Measurements from ENCODE around the gene NADK2.

DNA sequence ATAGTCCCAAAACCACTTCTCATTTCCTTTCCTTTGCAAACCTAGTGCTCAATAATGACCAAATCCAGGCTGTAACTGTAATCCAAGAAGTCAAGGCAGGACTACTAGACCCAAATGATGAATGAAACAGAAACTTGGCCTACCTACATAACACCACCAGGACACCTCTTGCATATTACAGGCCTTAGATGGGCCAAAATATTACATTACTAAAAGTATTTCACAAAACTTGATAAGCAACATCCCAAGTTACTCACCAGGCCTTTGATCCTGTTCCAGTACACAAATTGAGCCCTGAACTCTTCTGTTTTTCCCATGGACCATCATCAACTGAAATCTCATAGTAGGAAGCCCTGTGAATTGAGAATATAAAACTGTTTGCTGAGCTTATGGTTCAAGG is 34.8 kb downstream of the NADK2 start:
- TF ChIP-seq EZH2 (IDR thresholded peaks at IDR 0.05; ENCODE audit: insufficient read depth, poor library complexity, severe bottlenecking): no peak
- no peak for TF ChIP-seq EZH2phosphoT487 (IDR thresholded peaks at IDR 0.05; ENCODE audit: insufficient read depth, low read depth)

Data from GM23248 (cell line).